HG03460 (cell line): ENCODE results near the gene ARHGEF10L.
"Not testable (repeated sequence)": the region's sequence is repeated elsewhere in the genome, so short reads cannot be mapped to it uniquely, and the experiment has no call there.

ENCODE experiments used
- ATAC-seq: cut with Tn5 transposase; IDR thresholded peaks from one replicate; pipeline ENCODE4 v1.9.1; 2021; ENCODE audit not compliant: unreplicated experiment

The ARHGEF10L gene

GRCh38 chr1:17733661-17734060 is 194.2 kb downstream of the ARHGEF10L start:
- no peak for ATAC-seq

GRCh38 chr1:17734609-17735008 is 195.1 kb downstream of the ARHGEF10L start:
- ATAC-seq = no peak

- ATAC-seq = no peak
Observed at GRCh38 chr1:17735348-17735747, 195.8 kb downstream of the ARHGEF10L start.

- no peak for ATAC-seq
Observed at GRCh38 chr1:17735793-17736192, 196.3 kb downstream of the ARHGEF10L start.

GRCh38 chr1:17736625-17737024 is 197.1 kb downstream of the ARHGEF10L start:
- no peak for ATAC-seq

- no peak for ATAC-seq
Observed at GRCh38 chr1:17739050-17739449, 199.6 kb downstream of the ARHGEF10L start.

- no peak for ATAC-seq
Observed at GRCh38 chr1:17741052-17741451, 201.6 kb downstream of the ARHGEF10L start.

- ATAC-seq = no peak
Observed at GRCh38 chr1:17742583-17742982, 203.1 kb downstream of the ARHGEF10L start.

- no peak for ATAC-seq
Observed at GRCh38 chr1:17743008-17743647, 203.6 kb downstream of the ARHGEF10L start.

- no peak for ATAC-seq
Observed at GRCh38 chr1:17743925-17744324, 204.4 kb downstream of the ARHGEF10L start.

GRCh38 chr1:17744666-17745478 is 205.4 kb downstream of the ARHGEF10L start:
- ATAC-seq = no peak

- ATAC-seq = no peak
Observed at GRCh38 chr1:17745479-17745955, 206.0 kb downstream of the ARHGEF10L start.

- ATAC-seq = not testable (repeated sequence)
Observed at GRCh38 chr1:17746281-17746680, 206.8 kb downstream of the ARHGEF10L start.

- ATAC-seq = no peak
Observed at GRCh38 chr1:17746920-17747319, 207.4 kb downstream of the ARHGEF10L start.
